GM12878 (cell line): ENCODE measurements around the gene KRTAP1-3. TPM values are rescaled to one million over a fixed set of nuclear protein-coding genes. Genes with fewer than 3 reads are reported as not detected.

Experiments used
- ATAC-seq: fragments of 200-7000 bp; cut with Tn5 transposase; 3 replicates; pipeline ENCODE4 v1.9.1; 2020; ENCODE audit warnings: mild to moderate bottlenecking, moderate library complexity
- BruUV-seq: library from RNA; stranded (reverse); fragments of 400-500 nt; replicated peaks from 2 replicates; lab custom pipeline; 2021; lab: Mats Ljungman, UMichigan
- CTCF ChIA-PET: fragments of 300-600 bp; sonication (Branson Sonifier 250); formaldehyde crosslinking; extraction: SDS; loops from one replicate; lab custom pipeline; 2021; ENCODE audit warnings: inconsistent platforms; lab: Yijun Ruan, JAX
- POLR2A ChIA-PET: fragments of 350-600 bp; formaldehyde crosslinking; extraction: SDS; loops from one replicate; lab custom pipeline; 2021; ENCODE audit warnings: inconsistent platforms; lab: Charles Lee
- RAD21 ChIA-PET: fragments of 300-600 bp; sonication (Branson Sonifier 250); formaldehyde crosslinking; loops from one replicate; lab custom pipeline; 2023; ENCODE audit warnings: antibody characterized with exemption; ENCODE audit not compliant: unreplicated experiment; lab: Charles Lee
- SMC1A ChIA-PET: fragments of 300-600 bp; sonication (Branson Sonifier 250); formaldehyde crosslinking; loops from one replicate; lab custom pipeline; 2023; ENCODE audit not compliant: unreplicated experiment, uncharacterized antibody; lab: Charles Lee
- DNase-seq: peaks from one replicate; pipeline ENCODE4 v3.0.0-alpha.2; 2011; ENCODE audit warnings: low read depth, low spot score
- FAIRE-seq: peaks from 3 replicates; lab custom pipeline; 2011; peaks lifted over from hg19 to GRCh38; lab: Jason Lieb, UNC
- H2AFZ ChIP-seq: 2 replicates; pipeline ENCODE4 v1.6.0; 2011; ENCODE audit warnings: low read depth, low read length, control low read depth; ENCODE audit not compliant: control insufficient read depth
- H3K27ac ChIP-seq: 2 replicates; pipeline ENCODE4 v1.5.1; 2011; ENCODE audit warnings: control low read depth; ENCODE audit not compliant: control insufficient read depth, insufficient read depth
- H3K27me3 ChIP-seq, 2 experiments: replicated peaks in 1 of 2; 2 replicates each; pipeline versions ENCODE4 v1.6.0 to v1.6.1; 2011; ENCODE audit warnings: low read length in 1 of 2; ENCODE audit not compliant: control insufficient read depth in 2 of 2, insufficient read depth in 2 of 2
- H3K36me3 ChIP-seq, 2 experiments: 2 replicates each; pipeline ENCODE4 v1.5.1; 2011; ENCODE audit warnings: low read length in 1 of 2; ENCODE audit not compliant: control insufficient read depth in 2 of 2, insufficient read depth in 2 of 2
- H3K4me1 ChIP-seq: 2 replicates; pipeline ENCODE4 v1.6.1; 2011; ENCODE audit warnings: mild to moderate bottlenecking, low read length, moderate library complexity, mixed read lengths; ENCODE audit not compliant: control insufficient read depth, insufficient read depth
- H3K4me2 ChIP-seq: 2 replicates; pipeline ENCODE4 v1.6.0; 2011; ENCODE audit warnings: control low read depth; ENCODE audit not compliant: control insufficient read depth, insufficient read depth
- H3K4me3 ChIP-seq: fragments of 200-600 bp; sonication (generic); 2 replicates; pipeline ENCODE4 v1.5.1; 2016
- H3K79me2 ChIP-seq: 2 replicates; pipeline ENCODE4 v1.6.0; 2011; ENCODE audit warnings: low read length; ENCODE audit not compliant: control insufficient read depth, insufficient read depth
- H3K9ac ChIP-seq: 2 replicates; pipeline ENCODE4 v1.8.0; 2011; ENCODE audit warnings: low read length, control low read depth, mixed read lengths; ENCODE audit not compliant: control insufficient read depth, insufficient read depth
- H3K9me3 ChIP-seq: replicated peaks from 3 replicates; pipeline ENCODE4 v1.5.1; 2011; ENCODE audit warnings: mild to moderate bottlenecking, low read length; ENCODE audit not compliant: control insufficient read depth, insufficient read depth
- H4K20me1 ChIP-seq: 2 replicates; pipeline ENCODE4 v1.6.0; 2011; ENCODE audit not compliant: control insufficient read depth, insufficient read depth
- CHD4 ChIP-seq: fragments of 200-600 bp; sonication (generic); IDR thresholded peaks from 2 replicates; pipeline ENCODE4 v1.6.1; 2016; ENCODE audit warnings: mild to moderate bottlenecking
- EGR1 ChIP-seq, 2 experiments: IDR thresholded peaks; 1 replicate in 1 of 2; 2 replicates in 1 of 2; pipeline ENCODE4 v1.6.1; 2011 to 2012; ENCODE audit warnings: low read depth in 2 of 2, low read length in 2 of 2, borderline replicate concordance in 1 of 2, mild to moderate bottlenecking in 1 of 2, moderate library complexity in 1 of 2
- ETV6 ChIP-seq, 2 experiments: fragments of 450-650 bp in 1 of 2; IDR thresholded peaks in 1 of 2; conservative IDR thresholded peaks in 1 of 2; 2 replicates each; pipeline ENCODE4 v1.6.1; 2014; ENCODE audit warnings: antibody characterized with exemption in 1 of 2, borderline replicate concordance in 1 of 2, low read depth in 1 of 2, mild to moderate bottlenecking in 1 of 2, moderate library complexity in 1 of 2
- IKZF1 ChIP-seq: fragments of 450-650 bp; conservative IDR thresholded peaks from 2 replicates; pipeline ENCODE4 v1.6.1; 2017; ENCODE audit warnings: antibody characterized with exemption, mild to moderate bottlenecking
- IRF4 ChIP-seq: IDR thresholded peaks from 2 replicates; pipeline ENCODE4 v1.6.1; 2011; ENCODE audit warnings: low read depth, low read length
- KLF5 ChIP-seq: fragments of 450-650 bp; IDR thresholded peaks from 2 replicates; pipeline ENCODE4 v1.6.1; 2014; ENCODE audit warnings: mild to moderate bottlenecking; ENCODE audit not compliant: partially characterized antibody
- MEF2A ChIP-seq: IDR thresholded peaks from 2 replicates; pipeline ENCODE4 v1.6.1; 2011; ENCODE audit warnings: low read depth, mild to moderate bottlenecking, low read length, moderate library complexity; ENCODE audit not compliant: insufficient read depth
- NBN ChIP-seq: fragments of 450-650 bp; IDR thresholded peaks from 2 replicates; pipeline ENCODE4 v1.6.1; 2016
- POU2F2 ChIP-seq: IDR thresholded peaks from 3 replicates; pipeline ENCODE4 v1.6.1; 2011; ENCODE audit warnings: low read depth, mild to moderate bottlenecking, low read length, borderline replicate concordance
- RCOR1 ChIP-seq: conservative IDR thresholded peaks from 2 replicates; pipeline ENCODE4 v1.6.1; 2012; ENCODE audit warnings: low read depth, low read length, improper control_type of control experiment
- REST ChIP-seq: IDR thresholded peaks from 2 replicates; pipeline ENCODE4 v1.6.1; 2012; ENCODE audit warnings: mild to moderate bottlenecking, low read depth, low read length
- SMAD1 ChIP-seq: fragments of 450-650 bp; IDR thresholded peaks from 2 replicates; pipeline ENCODE4 v1.6.1; 2018; ENCODE audit warnings: mild to moderate bottlenecking, low read depth; ENCODE audit not compliant: partially characterized antibody
- SRF ChIP-seq, 2 experiments: IDR thresholded peaks; 2 replicates each; pipeline ENCODE4 v1.6.1; 2011; ENCODE audit warnings: low read depth in 2 of 2, low read length in 2 of 2, mild to moderate bottlenecking in 1 of 2, moderate library complexity in 1 of 2
- TCF12 ChIP-seq: IDR thresholded peaks from 2 replicates; pipeline ENCODE4 v1.6.1; 2011; ENCODE audit warnings: low read depth, mild to moderate bottlenecking, low read length
- TCF7 ChIP-seq: IDR thresholded peaks from 2 replicates; pipeline ENCODE4 v1.6.1; 2014; ENCODE audit warnings: antibody characterized with exemption, borderline replicate concordance
- YY1 ChIP-seq: IDR thresholded peaks from 2 replicates; pipeline ENCODE4 v1.6.1; 2011; ENCODE audit warnings: low read depth, mild to moderate bottlenecking, low read length
- ZSCAN29 ChIP-seq: fragments of 450-650 bp; IDR thresholded peaks from 2 replicates; pipeline ENCODE4 v1.6.1; 2017; ENCODE audit warnings: mild to moderate bottlenecking, moderate library complexity
- WGBS: methylation state at CpG from one replicate; pipeline ENCODE4 v1.1.6; 2016; ENCODE audit warnings: low lambda C conversion rate; ENCODE audit not compliant: insufficient replicate concordance, insufficient coverage; ENCODE audit errors: missing lambda C conversion rate; 5-methylcytosine and 5-hydroxymethylcytosine counted together
- in situ Hi-C: fragments of 300-500 bp; cut with MboI; formaldehyde crosslinking; loops from 9 replicates; pipeline ENCODE4 v1.14.3; 2018; ENCODE audit warnings: mixed read lengths
- intact Hi-C: fragments of 100-400 bp; cut with micrococcal nuclease; formaldehyde crosslinking; loops from one replicate; pipeline ENCODE4 v1.14.2; 2022; ENCODE audit not compliant: unreplicated experiment
- polyA plus RNA-seq, 11 experiments: library from polyadenylated mRNA; depleted of rRNA in 4 of 11; unstranded in 6 of 11; stranded (reverse) in 5 of 11; fragments of >200 nt; fragmentation: Nextera tagmentation in 4 of 11; fragmentation: Illumina TruSeq in 1 of 11; extraction: Ambion mirVana in 4 of 11; extraction: Trizol in 1 of 11; gene quantifications; 1 replicate in 1 of 11; 2 replicates in 10 of 11; pipeline versions ENCODE4 v1.2.1 to v1.2.3, GENCODE V29; 2011 to 2016; ENCODE audit warnings: inconsistent platforms in 2 of 11, missing spikeins in 2 of 11, low read depth in 1 of 11
- total RNA-seq, 4 experiments: library from RNA; depleted of rRNA in 3 of 4; stranded (reverse); fragments of >200 nt in 3 of 4; fragmentation: Illumina TruSeq in 1 of 4; extraction: Trizol in 1 of 4; gene quantifications; 2 replicates each; pipeline versions ENCODE4 v1.2.1 to v1.2.3, GENCODE V29; 2013 to 2021

The KRTAP1-3 gene
- total and polyA plus RNA-seq, 10 of the 15 experiments (the other 5 are each of a cell fraction or from before 2014, with no cell fraction given) = not detected

- no peak for FAIRE-seq
- ATAC-seq = no peak
These were observed 7.8 kb downstream of the KRTAP1-3 start, which contains the start of gene KRTAP1-5 for GRCh38 chr17:41026715-41027471. Gene KRTAP1-5 (minus strand): TSS chr17:41027208. CDS start chr17:41027155, 53 bp downstream.

GRCh38 chr17:41024697-41025096 is 10.0 kb downstream of the KRTAP1-3 start:
- H3K9me3 ChIP-seq = no peaks in the 10 kb centered on the region
- DNase-seq = no peak
- no peak overlapping the region for H3K4me2 ChIP-seq
- no TSS peak for BruUV-seq
- ChIA-PET SMC1A (no interaction called here), RAD21 (no interaction called here), POLR2A (no interaction called here), CTCF (no interaction called here)
- FAIRE-seq = no peak
- H3K4me1 ChIP-seq = no peaks in the 10 kb centered on the region
- no peak for TF ChIP-seq SMAD1
- no peak for TF ChIP-seq YY1
- TF ChIP-seq MEF2A = no peak
- no peak for TF ChIP-seq KLF5
- TF ChIP-seq ZSCAN29 = no peak
- no peak for TF ChIP-seq TCF12
- no peak for TF ChIP-seq ETV6 (conservative IDR thresholded peaks at IDR 0.05 in 1 of 2, IDR thresholded peaks at IDR 0.05 in 1 of 2; ENCODE audit: borderline replicate concordance in 1 of 2, low read depth in 1 of 2)
- TF ChIP-seq EGR1 (IDR thresholded peaks at IDR 0.05; ENCODE audit: borderline replicate concordance in 1 of 2, low read depth in 2 of 2, low read length in 2 of 2) = no peak
- no peak for TF ChIP-seq POU2F2
- no peak for TF ChIP-seq SRF (IDR thresholded peaks at IDR 0.05; ENCODE audit: low read depth in 2 of 2, low read length in 2 of 2)
- TF ChIP-seq REST = no peak
- no peak overlapping the region for H3K27ac ChIP-seq
- ATAC-seq = no peak
- in situ Hi-C loops (no loop called here), intact Hi-C loops (no loop called here)
- H2AFZ ChIP-seq = no peak overlapping the region
- no peaks in the 10 kb centered on the region for H4K20me1 ChIP-seq
- WGBS = 19% methylated on average over 3 of the region's 3 CpGs
- no peaks in the 10 kb centered on the region for H3K79me2 ChIP-seq
- H3K36me3 ChIP-seq = no peaks in the 10 kb centered on the region
- H3K4me3 ChIP-seq = no peak overlapping the region
- H3K27me3 ChIP-seq = 0 out of 4 replicates have a peak, but pooled peaks cover 0 to 3% of the 10 kb centered on the region in 2 experiments
- H3K9ac ChIP-seq = no peak overlapping the region

More at GRCh38 chr17:41026715-41027471, 7.8 kb downstream of the KRTAP1-3 start, which contains the start of gene KRTAP1-5:
- ChIA-PET CTCF (no interaction called here), RAD21 (no interaction called here), POLR2A (no interaction called here), SMC1A (no interaction called here)
- H3K79me2 ChIP-seq = no peaks in the 10 kb centered on the region
- no peaks in the 10 kb centered on the region for H3K36me3 ChIP-seq
- no TSS peak for BruUV-seq
- no peaks in the 10 kb centered on the region for H4K20me1 ChIP-seq
- H2AFZ ChIP-seq = no peak within 1 kb of the TSS
- 0 out of 4 replicates have a peak, but pooled peaks cover 0 to 3% of the 10 kb centered on the region in 2 experiments for H3K27me3 ChIP-seq
- no peak within 1 kb of the TSS for H3K4me3 ChIP-seq
- H3K4me1 ChIP-seq = no peaks in the 10 kb centered on the region
- H3K27ac ChIP-seq = no peak within 1 kb of the TSS
- DNase-seq = no peak
- intact Hi-C loops (no loop called here), in situ Hi-C loops (no loop called here)
- WGBS = 14% methylated on average over 9 of the region's 9 CpGs
- H3K4me2 ChIP-seq = no peak within 1 kb of the TSS
- no peak within 1 kb of the TSS for H3K9ac ChIP-seq
- TF ChIP-seq IRF4 (no peak), NBN (no peak), CHD4 (no peak), TCF7 (no peak), RCOR1 (no peak), IKZF1 (no peak), EGR1 (IDR thresholded peaks at IDR 0.05; ENCODE audit: borderline replicate concordance in 1 of 2, low read depth in 2 of 2, low read length in 2 of 2) (no peak)
- H3K9me3 ChIP-seq = no peaks in the 10 kb centered on the region
